ENCODE results near the gene BAHCC1.

- TF ChIP-seq POLR2A (IDR thresholded peaks at IDR 0.05) (no peak), CTCF (IDR thresholded peaks at IDR 0.05) (no peak), POLR2AphosphoS5 (IDR thresholded peaks at IDR 0.05) (no peak)
These were observed 25.7 kb downstream of the BAHCC1 start for GRCh38 chr17:81420769-81421462.

Measured in prostate gland (tissue), 2 donors.